AG08396 (cell line): ENCODE results near the gene SUPT4H1.
"Not testable (repeated sequence)": the region's sequence is repeated elsewhere in the genome, so short reads cannot be mapped to it uniquely, and the experiment has no call there.

Source experiments
- DNase-seq: peaks from one replicate; pipeline ENCODE4 v3.0.0; 2012; ENCODE audit warnings: low spot score, mixed read lengths

The SUPT4H1 gene

DNA sequence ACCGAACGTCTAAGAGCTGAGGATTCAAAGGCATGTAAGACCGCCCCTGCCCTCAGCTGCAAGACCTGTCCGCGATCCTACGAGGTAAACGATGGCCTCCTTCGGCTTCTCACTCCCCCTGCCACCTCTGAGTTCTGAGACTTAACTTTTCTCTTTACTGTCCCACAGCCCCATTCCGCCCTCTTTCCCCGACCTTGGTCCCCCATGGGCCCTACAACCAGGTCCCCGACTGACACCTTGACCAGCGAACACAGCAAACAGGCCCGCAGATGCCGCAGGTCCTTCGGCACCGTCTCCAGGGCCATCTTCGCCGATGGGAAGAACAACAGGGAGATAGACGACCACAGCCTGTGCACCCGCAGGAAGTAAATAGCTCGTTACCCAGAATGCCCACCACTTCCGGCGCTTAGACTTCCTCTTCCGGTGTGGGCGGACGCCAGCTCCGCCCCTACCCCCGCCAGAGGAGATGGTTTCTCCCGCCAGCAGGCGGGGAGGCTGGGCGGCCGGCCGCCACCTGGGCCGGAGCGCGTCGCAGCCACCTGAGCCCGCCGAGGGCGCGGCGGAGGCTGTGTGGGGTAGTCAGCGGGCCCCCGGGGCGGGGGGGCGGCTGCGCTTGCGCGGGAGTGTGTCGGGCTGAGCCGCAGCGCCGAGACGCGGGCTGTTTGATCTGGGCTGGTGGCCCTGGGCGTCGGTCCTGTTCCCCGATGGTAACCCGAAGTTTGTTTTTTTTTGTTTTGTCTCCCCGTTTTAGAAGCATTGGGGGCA lies at the start of gene SUPT4H1:
Gene SUPT4H1, minus strand, starts transcription at position 371 of the 765 bp plus-strand sequence. Its CDS starts 66 bp downstream, at position 305.
- DNase-seq: peak; percentile 97

DNA sequence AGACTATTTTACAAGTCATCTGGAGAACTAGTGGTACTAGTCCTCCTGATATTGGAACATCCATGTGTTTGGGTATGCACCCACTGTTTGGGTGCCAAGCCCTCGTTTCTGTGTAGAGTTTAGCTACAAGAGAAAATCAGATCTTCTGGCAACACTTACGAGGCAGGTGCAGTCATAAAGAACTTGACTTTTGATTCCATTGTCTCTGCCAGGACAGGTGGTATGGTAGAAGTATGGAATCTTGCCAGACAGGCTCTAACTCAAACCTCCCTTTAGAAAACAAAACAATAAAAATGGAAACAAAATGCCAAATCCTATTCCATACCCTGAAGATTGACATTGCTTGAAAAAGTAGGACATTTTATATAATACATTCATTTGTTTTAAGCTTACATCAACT lies 49.3 kb upstream of the SUPT4H1 start:
- no peak for DNase-seq

DNA sequence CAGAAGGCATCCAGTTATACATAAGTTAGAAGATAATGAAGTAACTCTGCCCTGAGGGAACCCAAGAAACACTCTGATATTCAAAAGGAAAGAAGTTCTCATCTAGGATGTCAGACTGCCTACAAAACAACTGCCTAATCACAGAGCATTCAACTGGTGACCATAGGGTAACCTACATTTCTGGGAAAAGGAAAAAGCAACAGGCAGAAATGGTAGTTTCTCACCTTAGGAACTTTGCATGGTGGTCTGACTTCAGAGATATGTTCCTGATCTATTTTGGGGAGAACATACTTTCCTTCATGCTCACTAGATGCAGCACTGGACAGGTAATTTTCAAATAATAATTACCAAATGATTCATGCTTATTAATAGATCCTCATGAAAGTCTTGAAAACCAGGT lies 48.8 kb upstream of the SUPT4H1 start:
- DNase-seq: no peak

DNA sequence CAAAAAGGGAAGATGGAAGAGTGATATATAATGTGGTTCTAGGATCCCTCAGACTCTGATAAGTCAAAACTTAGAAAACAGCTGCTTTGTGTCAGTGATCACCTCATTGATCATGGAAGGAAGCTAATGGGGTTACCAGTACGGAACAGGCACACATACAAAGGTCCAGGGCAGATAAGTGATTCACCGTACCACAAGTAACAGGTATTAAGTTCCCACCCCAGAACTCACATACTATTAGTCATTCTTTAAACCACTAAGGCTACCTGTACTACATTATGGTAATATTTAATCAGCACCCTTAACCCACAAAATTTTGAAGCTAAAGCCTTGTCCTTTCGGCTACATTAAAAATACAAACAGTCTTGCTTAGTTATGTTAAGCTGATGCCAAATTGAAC lies 48.0 kb upstream of the SUPT4H1 start:
- DNase-seq: no peak

DNA sequence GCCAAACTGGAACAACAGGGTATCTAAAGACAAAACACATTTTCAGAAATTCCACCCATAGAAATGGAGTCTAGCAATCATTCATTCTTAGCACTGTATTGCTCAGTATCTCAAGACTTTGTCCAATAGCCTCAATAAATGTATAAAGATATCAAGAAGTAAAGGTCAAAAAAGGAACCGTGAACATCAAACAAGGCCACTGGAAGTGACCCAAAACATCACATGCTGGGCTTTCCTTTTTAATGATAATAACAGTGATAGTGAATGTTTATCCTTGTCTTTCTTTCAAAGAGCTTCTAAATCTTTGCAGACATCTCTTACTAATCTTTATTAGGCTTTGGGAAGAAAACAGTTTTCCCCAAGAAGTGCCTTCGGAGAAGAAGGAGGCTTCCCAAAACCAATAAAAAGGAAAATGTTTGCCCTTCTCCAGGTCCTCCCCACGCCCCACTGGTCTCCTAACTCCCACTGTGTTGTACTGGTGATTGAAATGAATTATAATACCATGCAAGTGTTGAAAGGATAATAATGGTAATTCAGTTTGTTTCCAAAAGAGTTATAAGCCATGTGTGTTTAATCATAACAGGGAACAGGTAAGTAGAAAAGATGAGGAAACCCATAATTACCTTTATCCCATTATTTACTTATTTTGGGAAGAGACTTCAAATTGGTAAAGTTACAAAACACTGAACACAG lies 46.7 kb upstream of the SUPT4H1 start:
- DNase-seq: no peak

DNA sequence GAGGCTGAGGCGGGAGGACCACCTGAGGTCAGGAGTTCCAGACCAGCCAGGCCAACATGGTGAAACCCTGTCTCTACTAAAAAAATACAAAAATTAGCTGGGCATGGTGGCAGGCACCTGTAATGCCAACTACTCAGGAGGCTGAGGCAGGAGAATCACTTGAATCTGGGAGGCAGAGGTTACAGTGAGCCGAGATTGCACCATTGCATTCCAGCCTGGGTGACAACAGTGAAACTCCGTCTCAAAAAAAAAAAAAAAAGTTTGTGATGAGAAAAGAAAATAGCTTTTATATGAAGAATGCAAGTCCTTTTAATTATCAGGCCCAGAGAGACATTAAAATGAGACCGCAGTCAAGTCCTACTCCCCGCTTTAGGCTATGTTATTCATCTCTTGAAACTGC lies 45.4 kb upstream of the SUPT4H1 start:
- not testable (repeated sequence) for DNase-seq

DNA sequence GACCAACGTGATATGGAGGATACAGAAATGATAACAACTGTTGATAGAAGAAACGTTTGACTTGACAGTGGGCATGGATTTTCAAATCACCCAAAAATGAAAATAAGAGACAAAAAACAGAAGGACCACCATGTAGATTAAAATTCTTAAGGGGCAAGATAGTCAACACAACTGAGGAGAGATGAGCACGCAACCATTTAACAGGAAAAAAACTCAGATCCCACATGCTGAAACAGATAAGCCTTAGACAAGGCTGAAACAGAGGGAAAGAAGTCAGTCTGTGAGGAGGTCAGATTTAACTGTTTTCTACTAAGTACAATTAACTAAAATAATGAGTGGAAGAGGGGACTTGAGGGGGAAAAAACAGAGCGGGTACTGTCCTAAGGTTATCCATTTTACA lies 44.2 kb upstream of the SUPT4H1 start:
- DNase-seq: no peak

DNA sequence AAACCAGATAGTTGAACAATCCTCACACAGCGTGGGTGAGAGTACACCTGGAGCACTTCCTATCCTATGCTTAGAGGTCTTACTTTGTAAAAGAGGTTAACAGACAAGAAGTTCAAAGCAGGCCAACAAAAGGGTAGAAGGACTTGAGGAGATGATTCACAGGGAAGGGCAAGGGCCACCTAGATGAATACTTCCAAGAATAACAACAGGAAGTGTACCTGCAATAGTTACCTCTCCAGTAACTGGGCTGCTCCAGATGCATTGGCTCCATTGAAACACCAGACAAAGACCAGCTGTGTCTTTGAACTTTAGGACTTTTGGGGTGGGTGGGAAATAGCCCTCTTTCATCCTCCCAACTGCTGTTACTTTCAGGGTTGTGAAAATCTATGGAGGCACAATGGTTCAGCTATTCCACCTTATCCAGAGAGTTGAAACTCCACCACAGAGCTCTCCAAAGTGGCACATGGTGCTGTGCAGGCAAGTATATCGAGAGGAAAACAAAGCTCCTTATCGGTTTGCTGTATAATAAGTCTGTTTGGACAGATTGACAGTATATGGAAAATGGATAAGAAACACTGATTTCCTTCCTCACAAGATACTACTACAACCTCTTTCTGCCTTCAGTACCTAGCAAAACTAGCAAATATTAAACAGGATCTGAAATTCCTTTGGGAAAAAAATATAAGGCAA lies 42.7 kb upstream of the SUPT4H1 start:
- no peak for DNase-seq

DNA sequence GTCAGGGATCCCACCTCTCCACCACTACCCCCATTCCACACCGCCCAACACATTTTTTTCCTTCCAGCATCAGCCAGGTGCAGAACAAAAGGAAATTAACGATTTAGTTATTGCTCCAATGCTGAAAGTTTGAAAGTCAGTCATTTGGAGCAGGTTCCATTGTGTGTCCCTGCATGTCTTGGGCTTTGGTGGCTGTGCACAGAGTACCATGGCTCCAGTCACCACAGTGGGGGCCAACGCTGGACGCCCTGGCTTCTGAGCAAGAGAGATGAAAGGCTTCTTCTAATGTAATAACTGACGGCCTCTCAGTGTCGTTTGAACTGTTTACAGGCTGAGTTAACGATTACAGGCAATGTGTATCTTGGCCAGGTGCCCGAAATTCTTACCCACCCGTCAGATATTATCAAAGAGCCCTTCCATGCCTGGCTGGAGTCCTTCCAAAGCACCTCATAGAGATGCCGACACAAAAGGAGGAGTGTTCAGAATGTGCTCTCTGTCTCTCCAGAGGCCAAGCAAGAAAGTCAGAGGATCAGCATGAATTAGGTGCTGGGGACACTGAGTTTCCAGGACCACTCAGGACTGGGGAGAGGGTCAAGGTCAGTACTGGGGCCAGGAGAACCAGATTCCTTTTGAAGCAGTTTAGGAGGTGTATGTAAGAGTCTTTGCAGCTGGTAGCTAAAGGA lies 39.4 kb upstream of the SUPT4H1 start:
- no peak for DNase-seq

DNA sequence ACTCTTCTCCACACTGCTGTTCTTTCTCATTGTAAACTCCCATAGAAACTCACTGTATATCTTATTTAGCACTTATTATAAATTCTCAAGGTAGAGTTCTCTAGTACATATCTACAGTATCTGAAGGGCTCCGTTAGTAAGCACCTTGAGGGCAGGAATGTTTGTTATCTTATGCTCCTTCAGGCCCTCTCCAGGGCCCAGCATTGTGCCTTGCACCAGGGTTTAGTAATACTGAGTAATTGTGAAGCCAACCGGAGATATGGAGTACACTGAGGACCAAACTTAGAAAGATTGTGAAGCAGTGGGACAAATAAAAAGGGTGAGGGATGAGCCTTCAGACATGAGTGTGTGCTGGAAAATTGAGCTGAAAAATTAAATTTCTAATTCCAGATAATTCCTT lies 38.9 kb upstream of the SUPT4H1 start:
- DNase-seq: no peak

DNA sequence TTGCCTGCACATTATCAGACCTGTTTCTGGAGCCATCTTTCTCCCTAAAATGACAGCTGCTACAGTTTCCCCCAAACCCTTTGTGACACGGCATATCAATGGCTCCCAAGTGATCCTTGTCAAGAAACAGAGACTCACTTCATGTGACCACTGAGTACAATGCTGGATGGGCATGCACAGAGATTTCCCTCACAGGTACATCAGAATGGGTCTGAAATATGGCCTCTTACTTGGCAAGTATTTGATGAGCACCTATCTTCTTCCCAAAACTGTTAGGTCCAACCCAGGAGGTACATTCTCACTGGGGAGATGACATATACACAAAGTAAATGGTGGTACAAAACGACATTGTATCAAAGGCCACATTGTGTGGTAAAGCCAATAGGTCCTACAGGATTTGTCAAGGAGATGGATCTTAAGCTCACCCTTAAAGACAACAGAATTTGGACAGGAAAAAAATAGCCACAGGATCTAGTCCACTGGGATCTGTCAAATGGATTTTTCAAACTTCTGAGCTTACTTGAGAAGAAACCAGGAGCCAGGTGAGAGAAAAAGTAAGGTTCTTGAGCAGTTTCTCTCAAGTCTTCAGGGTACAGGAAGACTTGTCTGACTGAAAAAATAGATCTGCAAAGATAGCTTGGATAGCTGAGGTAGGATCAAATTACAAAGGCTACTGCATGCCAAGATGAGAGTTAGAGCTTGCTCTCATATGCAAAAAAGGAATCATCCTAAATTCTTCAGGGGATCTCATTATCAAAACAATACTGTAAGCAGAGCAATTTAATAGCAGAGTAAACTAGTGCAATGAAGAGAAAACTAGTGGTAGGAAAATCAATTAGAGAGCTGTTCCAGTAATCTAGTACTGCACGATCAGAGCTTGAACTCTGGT lies 36.5 kb upstream of the SUPT4H1 start:
- no peak for DNase-seq

DNA sequence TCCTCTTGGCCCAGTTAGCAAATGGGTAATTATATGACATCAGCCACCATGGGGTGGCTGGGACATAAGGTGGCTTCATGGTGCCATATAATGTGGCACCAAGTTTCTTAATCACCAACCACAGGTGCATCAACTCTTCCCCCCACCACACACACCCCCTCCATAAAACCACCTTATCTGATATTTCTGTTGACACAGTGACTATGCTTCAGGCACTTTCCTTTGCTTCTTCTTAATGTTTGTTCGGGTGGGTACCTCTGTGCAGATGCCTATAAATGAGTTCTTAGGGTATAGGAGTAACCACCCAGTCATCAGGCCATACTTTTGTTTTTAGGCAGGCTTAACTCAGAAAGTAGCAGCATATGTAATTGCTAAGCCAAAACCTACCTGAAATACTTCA lies 35.8 kb upstream of the SUPT4H1 start:
- no peak for DNase-seq

DNA sequence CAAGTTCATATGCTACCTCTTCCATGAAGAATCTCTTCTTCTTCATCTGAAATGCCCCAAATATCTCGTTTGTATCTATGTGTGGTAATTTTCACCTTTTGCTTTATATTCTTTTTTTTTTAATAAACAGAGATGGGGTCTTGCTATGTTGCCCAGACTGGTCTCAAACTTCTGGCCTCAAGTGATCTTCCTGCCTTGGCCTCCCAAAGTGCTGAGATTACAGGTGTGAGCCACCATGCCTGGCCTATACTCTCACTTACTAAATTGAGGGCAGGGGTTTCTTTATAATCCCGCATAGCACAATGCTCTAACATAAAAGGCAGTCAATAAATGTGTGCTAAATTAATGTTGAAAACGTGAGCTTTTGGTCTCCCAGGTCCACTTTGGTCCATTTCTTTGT lies 34.7 kb upstream of the SUPT4H1 start:
- no peak for DNase-seq

DNA sequence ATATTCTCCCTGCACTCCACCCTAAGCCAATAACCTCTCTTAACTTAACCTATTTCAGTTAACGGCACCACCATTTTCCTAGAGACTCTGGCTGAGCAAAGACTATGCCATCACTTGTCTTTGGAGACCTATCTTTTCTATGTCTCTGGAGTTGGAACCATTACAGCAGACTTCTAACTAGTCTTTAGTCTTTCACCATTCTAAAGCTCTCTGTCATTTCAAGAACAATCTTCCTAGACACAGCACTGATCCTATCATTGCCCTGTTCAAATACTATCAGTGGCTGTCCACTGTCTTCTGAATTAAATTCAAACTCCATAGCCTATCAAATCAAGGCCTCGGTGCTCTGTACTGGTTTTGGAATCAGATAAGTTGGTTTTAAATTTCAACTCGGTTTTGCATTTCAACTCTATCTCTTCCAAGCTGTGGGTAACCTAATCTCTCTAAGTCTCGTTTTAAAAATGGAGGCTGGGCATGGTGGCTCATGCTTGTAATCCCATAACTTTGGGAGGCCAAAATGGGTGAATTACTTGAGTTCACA lies 33.4 kb upstream of the SUPT4H1 start:
- DNase-seq: no peak

DNA sequence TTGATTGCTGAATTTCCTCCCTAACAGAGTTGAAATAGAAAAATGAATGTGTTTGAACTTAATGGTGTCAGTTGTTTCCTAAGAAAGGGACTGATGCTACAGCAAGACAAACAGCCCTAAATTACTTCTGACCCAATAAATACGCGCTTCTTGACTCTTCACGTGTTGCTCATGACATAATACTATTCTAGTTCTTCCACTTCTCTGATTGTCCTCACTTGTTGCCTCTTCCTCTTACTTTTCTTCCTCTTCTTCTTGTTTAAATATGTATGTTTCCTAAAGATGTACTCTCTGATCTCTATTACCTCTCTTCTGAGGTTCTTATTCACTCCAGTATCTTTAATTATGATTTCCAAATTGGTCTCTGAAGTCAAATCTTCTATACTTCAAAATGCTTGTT lies 32.9 kb upstream of the SUPT4H1 start:
- no peak for DNase-seq

DNA sequence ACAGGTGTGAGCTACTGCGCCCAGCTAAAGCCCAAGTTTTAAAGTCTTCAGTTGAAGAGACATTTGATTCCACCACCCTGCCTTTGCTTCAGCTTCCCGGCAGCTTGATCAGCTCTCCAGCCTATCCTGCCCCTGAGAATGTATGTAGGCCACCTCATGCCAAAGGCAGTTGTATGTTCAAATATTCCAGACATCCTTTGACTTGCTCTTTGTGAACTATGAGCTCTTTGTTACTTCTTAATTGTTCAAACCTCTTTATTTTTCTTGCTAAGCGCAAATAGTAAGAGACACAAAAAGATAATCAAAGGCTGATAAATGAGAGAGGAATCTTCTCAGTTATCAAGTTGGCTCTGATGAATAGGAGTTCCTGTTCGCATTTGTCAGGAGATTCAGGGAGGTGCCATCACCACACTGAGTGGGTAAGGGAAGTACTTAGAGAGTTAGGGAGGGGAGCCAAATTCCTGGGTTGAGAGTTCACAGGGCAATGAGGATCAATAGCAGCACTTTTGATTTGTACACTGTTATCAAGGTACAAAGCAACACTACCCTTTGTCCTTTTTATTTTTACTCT lies 32.0 kb upstream of the SUPT4H1 start:
- no peak for DNase-seq

DNA sequence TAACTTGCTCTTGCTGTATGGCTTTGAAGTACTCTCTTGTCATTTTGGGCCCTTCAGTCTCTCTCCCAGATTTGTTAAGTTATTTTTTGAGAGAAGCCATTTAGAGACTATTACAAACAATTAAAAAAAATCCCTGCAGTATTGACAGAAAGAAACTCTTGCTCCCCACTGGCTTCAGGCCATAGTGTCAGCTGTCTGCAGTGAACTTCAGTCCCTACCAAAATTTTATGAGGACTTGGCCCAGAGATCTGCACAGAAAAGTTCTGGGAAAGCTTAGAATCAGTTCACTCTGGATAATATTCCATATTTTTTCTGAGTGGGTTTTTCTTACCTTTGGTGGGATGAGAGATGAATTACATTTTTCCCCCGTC lies 30.9 kb upstream of the SUPT4H1 start:
- DNase-seq: no peak

DNA sequence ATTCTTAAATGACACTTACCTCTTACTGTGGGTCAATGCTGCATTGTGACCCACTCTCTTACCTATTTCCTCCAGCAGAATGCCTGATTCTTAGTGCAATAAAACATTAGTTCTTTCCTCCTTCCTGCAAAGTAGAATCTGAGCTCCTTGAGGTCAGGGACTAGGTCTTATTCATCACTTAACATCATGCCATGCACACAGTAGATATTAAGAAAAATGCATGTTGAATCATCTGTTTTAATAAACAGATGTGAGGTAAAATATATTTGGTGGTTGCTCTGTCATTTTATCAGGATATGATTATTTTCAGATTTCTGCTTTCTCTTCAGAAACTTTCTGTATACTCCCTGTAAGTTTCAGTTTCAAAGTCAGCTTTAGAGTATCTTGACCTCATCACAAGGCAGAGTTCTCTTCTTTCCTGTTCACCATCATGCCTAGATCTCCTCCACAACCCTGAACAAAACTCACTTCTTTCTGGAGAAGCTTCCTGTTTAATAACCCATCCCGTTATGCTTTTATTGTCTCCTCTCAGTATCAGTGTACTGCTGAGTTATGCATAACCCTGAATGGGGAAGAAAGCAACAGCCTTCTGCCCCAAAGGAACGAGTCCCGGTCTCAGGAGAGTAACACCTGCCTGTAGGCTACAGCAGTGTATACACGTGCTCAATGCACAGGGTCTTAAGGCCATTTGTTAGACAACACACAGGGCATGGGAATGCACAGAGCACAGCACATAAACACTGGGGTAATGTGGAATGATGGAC lies 30.3 kb upstream of the SUPT4H1 start:
- DNase-seq: no peak

DNA sequence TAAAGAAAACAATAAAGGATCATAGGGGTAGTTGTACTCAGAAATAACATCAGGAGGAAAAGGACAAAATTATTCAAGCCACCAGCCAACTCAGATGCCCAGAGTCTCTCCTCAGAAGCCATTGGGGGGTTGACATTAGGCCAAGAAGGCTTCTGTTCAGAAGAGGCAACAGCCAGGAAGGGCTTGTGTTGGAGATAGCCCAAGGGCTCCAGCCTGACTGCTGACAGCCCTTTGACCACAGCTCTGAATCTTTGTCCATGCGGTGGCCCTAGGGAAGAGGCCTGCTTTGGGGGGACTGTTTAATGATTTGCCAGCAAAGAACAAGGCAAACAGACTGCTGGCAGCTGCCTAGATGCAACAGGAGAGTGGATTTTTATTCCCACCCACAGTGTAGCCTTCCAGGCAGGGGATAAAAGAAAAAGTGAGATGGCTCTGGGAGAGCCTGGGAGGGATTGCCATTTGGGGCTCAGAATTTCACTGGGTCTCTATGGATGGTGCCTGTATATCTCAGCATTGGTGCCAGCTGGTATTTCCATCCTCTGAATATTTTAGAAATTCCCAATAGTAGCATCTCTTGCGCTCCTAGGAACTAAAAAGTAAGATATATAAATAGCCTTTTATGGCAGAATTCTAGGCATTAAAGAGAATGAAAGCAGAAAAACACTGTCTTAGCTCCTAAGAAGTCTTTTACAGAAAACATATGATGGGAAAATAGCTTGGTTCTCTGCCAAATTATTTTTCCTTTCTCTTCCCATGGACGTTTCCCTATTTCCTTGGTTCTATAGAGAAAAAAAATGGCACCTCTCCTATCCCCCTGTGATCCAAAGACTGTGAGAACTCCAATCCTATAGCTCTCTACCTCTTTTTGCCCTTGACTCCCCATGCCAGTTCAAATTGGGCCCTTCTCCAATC lies 29.4 kb upstream of the SUPT4H1 start:
- DNase-seq: no peak
